Thyroid gland (tissue), 4 donors: ENCODE results near the gene DAZ3. TPM values are rescaled to one million over a fixed set of nuclear protein-coding genes. Genes with fewer than 3 reads are reported as not detected.
"Not testable (repeated sequence)": the region's sequence is repeated elsewhere in the genome, so short reads cannot be mapped to it uniquely, and the experiment has no call there.

Experiments used
- DNase-seq, 2 donors: peaks; one replicate each; pipeline ENCODE4 v3.0.0-alpha.2; 2019
- H3K27ac ChIP-seq, 3 donors: fragments of 200-600 bp; sonication (generic); 1 replicate in 2 of 3; 2 replicates in 1 of 3; pipeline ENCODE4 v1.5.1; 2016 to 2019; ENCODE audit warnings: mild to moderate bottlenecking in 1 of 3, moderate library complexity in 1 of 3
- H3K27me3 ChIP-seq: fragments of 200-600 bp; sonication (generic); one replicate; pipeline ENCODE4 v1.5.1; 2019
- H3K36me3 ChIP-seq, 2 donors: fragments of 200-600 bp; sonication (generic); one replicate each; pipeline ENCODE4 v1.5.1; 2016 to 2019
- H3K4me1 ChIP-seq, 2 donors: fragments of 200-600 bp; sonication (generic); one replicate each; pipeline ENCODE4 v1.5.1; 2017 to 2019
- H3K4me3 ChIP-seq, 3 donors: fragments of 200-600 bp; sonication (generic); replicated peaks in 1 of 3; 1 replicate in 2 of 3; 2 replicates in 1 of 3; pipeline ENCODE4 v1.5.1; 2016; ENCODE audit warnings: mild to moderate bottlenecking in 1 of 3
- H3K9me3 ChIP-seq: fragments of 200-600 bp; sonication (generic); one replicate; pipeline ENCODE4 v1.5.1; 2017
- WGBS, 2 donors: methylation state at CpG; one replicate each; pipeline ENCODE4 v1.1.5; 2017; 5-methylcytosine and 5-hydroxymethylcytosine counted together
- intact Hi-C: fragments of 100-400 bp; cut with DNase I; formaldehyde crosslinking; loops from one replicate; pipeline ENCODE4 v1.15.1; 2023
- total RNA-seq, 4 donors: library from RNA; depleted of rRNA; stranded (reverse); fragments of >200 nt; gene quantifications; one replicate each; pipeline ENCODE4 v1.2.3, GENCODE V29; 2016

The DAZ3 gene, protein sequence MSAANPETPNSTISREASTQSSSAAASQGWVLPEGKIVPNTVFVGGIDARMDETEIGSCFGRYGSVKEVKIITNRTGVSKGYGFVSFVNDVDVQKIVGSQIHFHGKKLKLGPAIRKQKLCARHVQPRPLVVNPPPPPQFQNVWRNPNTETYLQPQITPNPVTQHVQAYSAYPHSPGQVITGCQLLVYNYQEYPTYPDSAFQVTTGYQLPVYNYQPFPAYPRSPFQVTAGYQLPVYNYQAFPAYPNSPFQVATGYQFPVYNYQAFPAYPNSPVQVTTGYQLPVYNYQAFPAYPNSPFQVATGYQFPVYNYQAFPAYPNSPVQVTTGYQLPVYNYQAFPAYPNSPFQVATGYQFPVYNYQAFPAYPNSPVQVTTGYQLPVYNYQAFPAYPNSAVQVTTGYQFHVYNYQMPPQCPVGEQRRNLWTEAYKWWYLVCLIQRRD
- total RNA-seq = not detected

DNA sequence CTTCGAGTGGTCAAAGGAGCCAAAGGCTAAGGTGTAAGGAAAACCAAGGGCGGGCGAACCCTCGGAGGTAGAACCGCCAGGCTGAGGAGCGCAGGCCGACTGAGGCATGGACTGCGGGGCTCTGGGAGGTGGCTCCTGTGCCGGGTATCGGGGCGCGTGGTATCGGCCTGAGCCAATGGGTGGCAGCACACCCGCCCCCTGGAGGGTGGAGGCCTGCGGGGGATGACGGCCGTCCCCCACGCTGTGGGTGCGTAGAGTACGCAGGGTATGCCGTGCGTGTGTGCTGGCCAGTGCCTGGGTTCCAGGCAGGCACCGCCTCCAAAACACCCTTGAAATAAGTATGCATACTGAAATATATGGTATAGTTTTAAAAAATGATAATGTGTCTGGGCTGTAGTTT, at the start of gene DAZ3:
TSS of gene DAZ3 (minus strand) at position 101 of the 400 bp plus-strand sequence. CDS start 208 bp downstream, outside the sequence.
- WGBS, 2 donors = no CpG with 5 or more reads among the region's 23 CpGs
- H3K27ac ChIP-seq, H3K9me3 ChIP-seq, DNase-seq, H3K4me1 ChIP-seq, H3K36me3 ChIP-seq, intact Hi-C loops, H3K27me3 ChIP-seq, H3K4me3 ChIP-seq: not testable (repeated sequence)

GRCh38 chrY:24833619-24834018, 20.4 kb upstream of the DAZ3 start, which contains the start of gene DAZ4:
TSS of gene DAZ4 (plus strand) at chrY:24833919. CDS start at chrY:24834127, 208 bp downstream.
- DNase-seq, H3K27ac ChIP-seq, H3K27me3 ChIP-seq, H3K4me1 ChIP-seq, intact Hi-C loops, H3K4me3 ChIP-seq, H3K36me3 ChIP-seq, H3K9me3 ChIP-seq: not testable (repeated sequence)
- no CpG with 5 or more reads among the region's 23 CpGs for WGBS, 2 donors

- H3K27ac ChIP-seq, H3K27me3 ChIP-seq, H3K4me1 ChIP-seq, intact Hi-C loops, H3K4me3 ChIP-seq, H3K36me3 ChIP-seq, H3K9me3 ChIP-seq, DNase-seq: not testable (repeated sequence)
- no CpG with 5 or more reads among the region's 4 CpGs for WGBS, 2 donors
These were observed 11.9 kb upstream of the DAZ3 start for GRCh38 chrY:24825069-24825468.

- H3K27me3 ChIP-seq, DNase-seq, H3K4me1 ChIP-seq, intact Hi-C loops, H3K27ac ChIP-seq, H3K36me3 ChIP-seq, H3K9me3 ChIP-seq, H3K4me3 ChIP-seq: not testable (repeated sequence)
- 30% methylated on average over 2 of the region's 4 CpGs; no CpG with 5 or more reads in 1 of the 2 donors for WGBS, 2 donors
These were observed 11.1 kb upstream of the DAZ3 start for GRCh38 chrY:24824184-24824879.

GRCh38 chrY:24821836-24822235, 8.6 kb upstream of the DAZ3 start:
- H3K4me1 ChIP-seq, H3K36me3 ChIP-seq, H3K27me3 ChIP-seq, DNase-seq, H3K4me3 ChIP-seq, H3K27ac ChIP-seq, intact Hi-C loops, H3K9me3 ChIP-seq: not testable (repeated sequence)
- no CpG with 5 or more reads among the region's 3 CpGs for WGBS, 2 donors

Other genes with a start within 250 kb of the DAZ3 start
- gene BPY2B, start 195.4 kb downstream of the DAZ3 start, total RNA-seq = not detected
- not detected for gene DAZ4, start 20.5 kb upstream of the DAZ3 start, total RNA-seq
- gene BPY2C, start 238.7 kb upstream of the DAZ3 start, total RNA-seq = not detected